ENCODE results near the gene NRF1.

DNA sequence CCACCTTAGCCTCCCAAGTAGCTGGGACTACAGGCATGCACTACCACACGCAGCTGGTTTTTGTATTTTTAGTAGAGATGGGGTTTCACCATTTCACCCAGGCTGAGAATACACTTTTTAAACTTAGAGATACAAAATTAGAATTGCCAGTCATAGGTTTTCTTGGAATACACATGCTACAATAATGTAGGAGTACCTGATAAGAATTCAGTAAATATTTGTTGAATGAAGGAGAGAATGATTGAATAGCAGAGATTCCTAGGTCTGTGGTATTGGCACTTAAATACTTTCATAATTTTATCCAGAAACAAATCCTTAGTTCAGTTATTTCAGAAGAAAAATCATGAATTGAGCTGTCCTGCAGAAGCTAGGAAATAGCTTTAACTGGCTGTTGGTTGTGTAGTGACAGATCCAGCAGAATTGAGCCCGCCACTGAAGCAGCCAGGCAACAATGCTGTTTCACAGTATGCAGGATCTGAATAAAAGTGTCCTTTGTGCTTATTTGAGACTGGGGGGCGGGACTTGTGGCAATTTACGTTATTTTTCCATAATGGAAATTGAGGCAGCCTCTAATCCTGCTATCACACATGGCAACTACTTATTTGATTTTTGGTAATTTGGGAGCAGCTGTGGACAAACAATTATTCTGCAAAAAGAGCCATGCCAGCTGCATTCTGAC lies 31.5 kb downstream of the NRF1 start:
- TF ChIP-seq HDGF (IDR thresholded peaks at IDR 0.05; ENCODE audit: borderline replicate concordance) (no peak), FOXA1 (IDR thresholded peaks at IDR 0.05) (no peak), NFRKB (IDR thresholded peaks at IDR 0.05) (no peak), FOXK2 (IDR thresholded peaks at IDR 0.05) (no peak), BHLHE40 (IDR thresholded peaks at IDR 0.05; ENCODE audit: borderline replicate concordance) (no peak), L3MBTL2 (conservative IDR thresholded peaks at IDR 0.05) (no peak), SP1 (IDR thresholded peaks at IDR 0.05) (no peak), ZNF384 (IDR thresholded peaks at IDR 0.05) (no peak), LEF1 (IDR thresholded peaks at IDR 0.05; ENCODE audit: borderline replicate concordance) (no peak), ARNT (IDR thresholded peaks at IDR 0.05) (no peak), ELF4 (IDR thresholded peaks at IDR 0.05) (no peak), FOXM1 (IDR thresholded peaks at IDR 0.05; ENCODE audit: borderline replicate concordance) (no peak), TARDBP (IDR thresholded peaks at IDR 0.05) (no peak), PKNOX1 (IDR thresholded peaks at IDR 0.05) (no peak)

All from HEK293T (cell line).